NCI-H1092 (cell line): ENCODE results near the gene ZBTB21.
"Not testable (repeated sequence)": the region's sequence is repeated elsewhere in the genome, so short reads cannot be mapped to it uniquely, and the experiment has no call there.

ENCODE experiments used
- DNase-seq: peaks from one replicate; lab custom pipeline; 2025; lab: John Stamatoyannopoulos, UW

ZBTB21 gene

GRCh38 chr21:42019101-42019605 is 9.0 kb upstream of the ZBTB21 start:
- DNase-seq, result no peak

DNA sequence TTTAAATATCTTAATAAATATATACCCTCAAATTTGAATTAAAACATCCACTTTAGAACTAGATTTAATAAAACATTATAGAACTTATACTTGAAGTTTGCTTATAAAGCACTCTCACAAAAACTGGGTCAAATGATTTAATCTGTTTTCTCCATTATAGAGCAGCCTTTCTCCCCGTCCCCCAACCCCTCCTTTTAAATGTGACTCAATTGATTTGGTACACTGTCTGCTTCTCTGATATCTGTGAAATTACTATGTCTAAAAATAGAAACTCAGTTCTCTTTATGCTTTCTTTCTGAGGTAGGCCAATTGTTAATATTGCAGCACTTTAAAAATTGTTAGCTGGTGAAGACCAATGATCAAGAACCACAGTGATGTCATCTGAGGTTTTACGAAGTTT is 6.9 kb upstream of the ZBTB21 start:
- DNase-seq, result no peak

- DNase-seq, result no peak
Observed at GRCh38 chr21:42016364-42016985, 6.3 kb upstream of the ZBTB21 start.

DNA sequence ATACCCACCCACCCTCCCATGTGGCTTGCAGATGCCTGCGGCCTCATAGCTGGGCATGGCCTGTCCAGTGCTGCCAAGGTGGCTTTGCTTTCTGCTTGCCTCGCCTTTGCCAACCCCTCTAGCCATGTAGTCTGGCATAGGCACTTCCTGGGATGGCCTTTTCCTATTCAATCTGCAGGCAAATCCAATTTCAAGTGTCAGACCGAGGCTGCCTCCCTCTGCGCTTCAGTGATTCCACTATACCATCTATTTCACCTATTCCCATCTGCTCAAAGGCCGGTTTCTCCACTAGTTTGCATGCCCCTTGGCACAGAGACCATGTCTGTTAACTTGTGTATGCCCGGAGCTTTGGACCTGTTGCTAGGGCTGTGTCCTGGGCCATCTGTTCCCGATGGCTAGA is 3.8 kb upstream of the ZBTB21 start:
- no peak for DNase-seq

DNA sequence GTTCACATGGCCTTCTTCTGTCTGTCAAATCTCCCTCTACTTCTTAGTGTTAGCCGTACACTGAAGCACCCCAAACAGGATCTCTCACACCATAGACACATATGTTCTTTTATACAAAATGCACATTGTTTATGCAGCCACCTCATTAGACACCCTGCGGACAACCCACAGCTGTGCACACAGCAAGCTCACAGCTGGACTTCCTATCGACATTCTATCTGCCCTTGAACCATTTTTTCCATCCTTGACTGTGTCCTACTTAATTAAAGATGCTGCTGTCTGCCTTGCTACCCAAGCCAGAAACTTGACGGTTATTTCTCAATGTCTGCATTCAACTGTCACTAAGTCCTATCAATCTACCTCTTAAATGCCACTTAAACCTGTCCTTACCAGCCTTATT is 3.2 kb upstream of the ZBTB21 start:
- peak; percentile 12 for DNase-seq

DNA sequence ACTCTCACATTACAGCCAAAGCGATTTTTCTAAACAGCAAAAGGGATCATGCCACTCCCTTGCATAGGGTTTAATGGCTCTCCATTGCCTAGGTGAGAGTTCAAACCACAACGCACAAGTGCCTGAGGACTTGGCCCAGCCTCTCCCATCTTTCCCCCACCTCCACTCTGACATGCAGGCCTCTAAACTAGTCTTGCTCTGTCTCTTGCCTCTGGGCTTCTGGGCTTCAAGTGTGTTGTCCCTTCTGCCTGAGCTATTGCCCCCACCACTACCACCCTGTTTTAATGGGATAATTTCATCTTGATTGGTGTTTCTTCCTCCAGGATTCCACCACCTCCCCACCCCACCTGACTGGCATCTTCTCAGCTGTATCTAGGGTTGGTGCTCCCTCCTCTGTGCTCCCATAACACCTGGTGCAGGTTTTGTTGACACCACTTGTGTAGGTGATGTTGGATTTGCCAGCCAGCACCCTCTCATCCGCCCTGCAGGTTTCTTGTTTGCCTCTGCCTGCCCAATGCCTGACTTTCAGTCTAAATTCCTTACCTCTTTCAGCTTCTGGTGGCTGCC is 2.7 kb upstream of the ZBTB21 start:
- no peak for DNase-seq

- DNase-seq, result no peak
Observed at GRCh38 chr21:42012344-42012743, 2.2 kb upstream of the ZBTB21 start.

DNA sequence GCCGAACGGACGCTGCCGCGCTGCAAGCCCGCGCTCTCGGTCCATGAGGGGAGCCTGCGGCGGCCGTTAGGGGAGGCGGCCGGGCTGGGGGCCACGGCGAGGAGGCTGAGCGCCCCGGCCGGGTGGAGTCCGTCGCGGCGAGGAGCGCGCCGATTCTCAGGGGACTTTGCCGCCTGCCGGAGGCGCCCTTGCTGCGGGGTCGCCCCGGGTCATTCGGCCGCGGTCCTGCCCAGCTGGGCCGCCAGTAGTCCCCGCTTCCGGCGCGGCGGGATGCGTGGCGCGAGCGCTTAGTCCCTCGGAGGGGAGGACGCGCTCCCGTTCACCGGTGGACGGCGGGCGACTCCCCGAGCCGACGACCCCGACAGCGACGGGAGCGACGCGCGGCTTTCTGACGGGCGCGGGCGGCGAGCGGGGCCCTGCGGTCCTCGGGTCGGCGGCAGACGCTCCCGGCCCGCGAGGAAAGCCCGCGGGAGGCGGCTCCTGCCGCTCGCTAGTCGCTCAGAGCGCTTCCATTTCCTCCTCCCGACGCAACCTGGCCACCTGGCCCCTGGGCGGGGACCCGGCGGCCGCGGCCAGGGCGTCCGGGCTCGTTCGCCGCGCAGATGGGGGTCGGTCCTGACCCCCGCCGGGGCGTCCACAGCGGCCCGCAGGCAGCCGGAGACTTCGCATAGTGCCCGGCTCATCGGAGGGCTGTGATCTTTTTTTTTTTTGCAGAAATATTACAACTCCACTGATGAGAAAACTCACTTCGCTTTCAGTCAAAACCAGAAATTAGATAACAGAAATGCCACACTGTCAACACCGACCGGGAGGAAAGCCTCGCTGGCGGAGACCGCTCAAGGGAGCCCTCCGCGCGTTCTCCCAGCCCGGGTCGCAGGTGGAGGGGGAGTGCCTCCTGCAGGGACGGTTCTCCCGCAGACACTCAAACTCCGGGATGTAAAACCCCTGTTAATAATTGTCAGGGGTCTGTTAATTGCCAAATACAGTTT is 641 bp upstream of the ZBTB21 start:
- DNase-seq, result peak; percentile 64

DNA sequence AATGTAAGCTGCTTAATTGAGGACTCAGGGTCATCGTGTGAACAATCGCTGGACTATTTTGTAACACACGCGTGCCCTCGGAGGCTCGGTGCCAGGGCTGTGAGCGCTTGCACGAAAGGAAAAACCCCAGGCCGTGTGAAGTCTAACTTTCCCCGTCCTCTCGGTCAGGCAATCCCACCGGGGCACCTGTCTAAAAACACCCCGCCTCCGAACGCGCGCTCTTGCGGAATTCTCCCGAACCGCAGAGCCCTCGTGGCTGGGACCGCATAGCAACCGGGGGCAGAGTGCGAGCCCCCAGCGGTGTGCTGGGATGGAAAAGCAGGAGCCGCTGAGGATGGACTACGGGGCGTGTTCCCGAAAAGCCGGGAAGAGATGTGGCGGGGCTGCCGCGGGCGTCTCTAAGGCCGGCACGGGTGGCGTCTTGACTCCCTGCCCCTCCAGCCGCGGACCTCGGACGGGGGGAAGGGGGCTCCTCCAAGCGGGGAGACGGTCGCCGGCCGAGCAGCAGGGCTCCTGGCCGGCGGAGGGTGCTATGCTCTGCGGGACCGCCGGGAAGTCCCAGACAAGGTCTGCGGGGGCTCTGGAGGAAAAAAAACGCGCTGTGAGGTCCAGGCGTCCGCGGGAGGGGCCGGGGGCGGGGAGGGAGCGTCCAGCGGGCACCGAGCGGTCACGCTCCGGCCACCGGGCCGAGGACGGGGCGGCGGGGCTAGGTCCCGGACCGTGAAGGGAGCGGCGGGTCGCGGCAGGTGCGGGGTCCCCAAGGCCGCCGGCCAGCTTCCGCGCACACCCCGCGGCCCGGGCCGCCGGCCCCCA is 936 bp downstream of the ZBTB21 start:
- DNase-seq, result peak; percentile 45

DNA sequence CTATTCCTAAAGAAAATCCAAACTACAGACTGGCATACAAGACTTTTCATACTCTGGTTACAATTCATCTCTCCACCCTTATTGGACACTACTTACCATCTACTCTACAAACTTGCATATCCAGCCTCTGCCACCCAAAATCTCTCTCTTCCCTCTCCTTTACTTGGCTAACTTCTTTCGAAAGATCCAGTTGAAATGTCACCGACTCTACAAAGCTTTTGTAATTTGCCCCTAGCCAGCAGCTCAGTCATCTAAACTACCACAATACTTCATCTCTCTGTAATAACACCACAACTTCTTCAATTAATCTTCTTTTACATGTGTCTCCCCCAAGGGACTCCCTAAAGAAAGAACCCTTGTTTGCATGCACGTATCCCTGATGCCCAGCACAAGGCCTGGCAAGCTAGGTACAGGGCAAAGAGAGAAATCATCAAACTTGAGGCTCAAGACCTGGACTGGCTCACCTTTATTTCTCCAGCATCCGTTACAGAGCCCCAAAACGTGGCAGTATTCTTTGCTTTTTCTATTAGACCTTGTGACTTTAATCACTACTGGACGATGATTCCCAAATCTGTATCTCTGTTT is 2.7 kb downstream of the ZBTB21 start:
- DNase-seq, result no peak

DNA sequence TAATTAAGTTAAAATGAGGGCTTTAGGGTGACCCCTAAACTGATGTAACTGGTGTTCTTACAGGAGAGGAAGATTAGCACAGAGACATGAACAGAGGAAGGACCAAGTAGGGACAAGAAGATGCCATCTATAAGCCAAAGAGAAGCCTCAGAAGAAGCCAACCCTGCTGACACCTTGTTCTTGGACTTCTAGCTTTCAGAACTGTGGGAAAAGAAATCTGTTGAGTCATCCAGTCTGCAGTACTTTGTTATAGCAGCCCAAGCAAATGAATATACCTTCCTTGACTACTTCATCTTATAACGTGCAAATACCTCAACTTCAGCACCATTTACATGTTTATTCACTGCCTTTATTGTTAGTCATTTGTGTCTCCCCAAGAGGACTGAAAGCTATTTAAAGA is 3.4 kb downstream of the ZBTB21 start:
- no peak for DNase-seq

DNA sequence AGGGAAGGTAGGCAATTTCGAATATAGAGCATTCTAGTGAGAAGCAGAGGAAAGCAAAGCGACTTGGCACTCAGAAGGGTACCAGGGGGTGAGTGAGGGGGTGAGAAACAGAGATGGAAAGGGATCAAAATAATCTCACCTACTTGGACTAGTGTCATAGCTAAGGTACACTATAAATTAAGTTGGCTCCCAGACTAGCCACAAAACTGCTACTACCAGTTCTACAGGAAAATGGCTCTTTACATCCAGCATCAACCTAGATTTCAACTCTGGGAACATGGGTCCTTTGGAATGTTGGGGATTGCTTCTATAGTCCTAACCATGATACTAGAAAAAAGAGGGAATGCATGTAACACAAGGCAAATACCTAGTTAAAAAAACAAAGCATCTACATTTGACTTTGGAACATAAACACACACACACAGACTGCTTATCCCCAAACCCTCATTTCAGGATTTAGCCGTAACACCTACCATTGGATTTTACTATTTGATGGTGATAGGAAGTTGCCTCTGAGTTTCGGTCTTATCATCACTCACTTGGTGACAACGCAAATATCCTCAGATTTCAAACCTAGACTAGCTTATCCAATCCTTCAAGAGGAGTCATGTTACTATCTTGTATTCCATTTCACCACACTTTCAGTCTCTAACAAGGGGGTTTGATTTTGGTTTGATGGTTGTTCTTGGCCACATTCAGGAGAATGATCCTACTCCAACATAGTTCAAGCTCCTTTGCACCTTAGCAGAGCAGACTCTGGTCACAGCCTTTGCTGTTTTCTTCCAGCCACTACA is 5.6 kb downstream of the ZBTB21 start:
- DNase-seq, result no peak

DNA sequence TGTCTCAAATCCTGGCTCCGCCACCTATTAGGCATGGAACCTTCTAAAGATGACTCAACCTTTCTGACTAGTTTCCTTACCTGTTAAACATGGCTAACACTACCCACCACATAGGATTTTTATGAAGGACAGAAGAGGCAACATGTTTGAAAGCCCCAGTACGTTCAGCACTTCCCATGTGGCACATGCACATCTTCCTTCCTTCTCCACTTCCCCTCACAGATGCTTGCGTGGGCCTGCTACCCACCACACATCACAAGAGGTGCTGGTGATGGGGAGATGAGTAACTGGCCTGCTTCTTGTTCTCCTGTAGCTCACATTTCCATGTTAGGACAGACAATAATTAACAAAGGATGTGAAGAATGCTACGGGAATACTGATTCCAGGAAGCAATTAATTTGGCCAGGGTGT is 7.1 kb downstream of the ZBTB21 start:
- no peak for DNase-seq

GRCh38 chr21:42002421-42002958 is 7.7 kb downstream of the ZBTB21 start:
- no peak for DNase-seq

GRCh38 chr21:42001781-42002180 is 8.4 kb downstream of the ZBTB21 start:
- DNase-seq, result no peak

DNA sequence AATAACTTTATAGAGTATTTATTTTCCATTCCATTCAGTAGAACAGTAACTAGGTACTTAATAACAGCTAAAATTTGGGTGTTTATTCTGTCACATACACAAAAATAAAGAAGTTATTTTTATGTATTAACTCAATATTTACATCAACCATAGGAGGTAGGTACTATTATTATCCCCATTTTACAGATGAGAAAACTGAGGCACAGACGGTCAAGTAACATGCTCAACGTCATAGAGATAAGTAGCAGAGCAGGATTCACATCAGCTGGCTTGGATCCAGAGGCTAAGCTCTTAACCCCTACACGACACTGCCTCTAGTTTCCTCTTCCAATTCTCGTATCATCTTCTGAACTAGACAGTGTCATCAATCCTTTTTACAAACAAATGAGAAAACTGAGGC is 9.3 kb downstream of the ZBTB21 start:
- DNase-seq, result no peak

DNA sequence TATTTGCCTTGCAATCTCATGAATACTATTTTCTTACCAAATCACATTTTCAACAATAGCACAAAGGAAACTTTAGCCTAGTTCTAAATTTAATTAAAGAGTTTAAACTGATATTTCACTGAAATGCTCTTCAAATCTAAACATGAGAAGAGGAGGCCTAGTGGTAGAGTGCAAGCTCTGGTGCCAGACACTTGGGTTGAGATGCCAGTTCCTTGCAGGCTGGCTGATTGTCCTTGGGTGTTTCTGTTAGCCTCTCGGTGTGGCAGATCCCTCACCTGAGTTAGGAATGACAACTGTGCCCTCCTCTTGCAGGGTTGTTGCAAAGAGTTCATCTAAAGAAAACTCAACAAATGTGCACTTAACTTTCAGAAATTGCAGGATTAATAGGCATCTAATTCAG is 12.5 kb downstream of the ZBTB21 start:
- DNase-seq, result no peak

GRCh38 chr21:41995577-41995976 is 14.6 kb downstream of the ZBTB21 start:
- no peak for DNase-seq

DNA sequence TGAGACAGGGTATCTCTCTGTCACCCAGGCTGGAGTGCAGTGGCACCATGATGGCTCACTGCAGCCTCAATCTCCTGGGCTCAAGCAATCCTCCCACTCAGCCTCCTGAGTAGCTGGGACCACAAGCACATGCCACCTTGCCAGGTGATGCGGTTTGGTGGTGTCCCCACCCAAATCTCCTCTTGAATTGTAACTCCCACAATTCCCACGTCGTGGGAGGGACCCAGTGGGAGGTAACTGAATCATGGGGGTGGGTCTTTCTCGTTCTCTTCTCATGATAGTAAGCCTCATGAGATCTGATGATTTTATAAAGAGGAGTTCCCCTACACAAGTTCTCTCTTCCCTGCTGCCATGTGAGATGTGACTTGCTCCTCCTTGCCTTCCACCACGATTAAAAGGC is 15.5 kb downstream of the ZBTB21 start:
- not testable (repeated sequence) for DNase-seq

GRCh38 chr21:41993744-41994143 is 16.4 kb downstream of the ZBTB21 start:
- DNase-seq, result no peak

- no peak for DNase-seq
Observed at GRCh38 chr21:41992576-41992975, 17.6 kb downstream of the ZBTB21 start.
